GM12878 (cell line): ENCODE measurements around the gene HMCN2. TPM values are rescaled to one million over a fixed set of nuclear protein-coding genes. Genes with fewer than 3 reads are reported as not detected.

Experiments
- ATAC-seq: fragments of 200-7000 bp; cut with Tn5 transposase; 3 replicates; pipeline ENCODE4 v1.9.1; 2020; ENCODE audit warnings: mild to moderate bottlenecking, moderate library complexity
- BruUV-seq: library from RNA; stranded (reverse); fragments of 400-500 nt; replicated peaks from 2 replicates; lab custom pipeline; 2021; lab: Mats Ljungman, UMichigan
- CTCF ChIA-PET: fragments of 300-600 bp; sonication (Branson Sonifier 250); formaldehyde crosslinking; extraction: SDS; loops from one replicate; lab custom pipeline; 2021; ENCODE audit warnings: inconsistent platforms; lab: Yijun Ruan, JAX
- POLR2A ChIA-PET: fragments of 350-600 bp; formaldehyde crosslinking; extraction: SDS; loops from one replicate; lab custom pipeline; 2021; ENCODE audit warnings: inconsistent platforms; lab: Charles Lee
- RAD21 ChIA-PET: fragments of 300-600 bp; sonication (Branson Sonifier 250); formaldehyde crosslinking; loops from one replicate; lab custom pipeline; 2023; ENCODE audit warnings: antibody characterized with exemption; ENCODE audit not compliant: unreplicated experiment; lab: Charles Lee
- SMC1A ChIA-PET: fragments of 300-600 bp; sonication (Branson Sonifier 250); formaldehyde crosslinking; loops from one replicate; lab custom pipeline; 2023; ENCODE audit not compliant: unreplicated experiment, uncharacterized antibody; lab: Charles Lee
- DNase-seq: peaks from one replicate; pipeline ENCODE4 v3.0.0-alpha.2; 2011; ENCODE audit warnings: low read depth, low spot score
- FAIRE-seq: peaks from 3 replicates; lab custom pipeline; 2011; peaks lifted over from hg19 to GRCh38; lab: Jason Lieb, UNC
- H2AFZ ChIP-seq: 2 replicates; pipeline ENCODE4 v1.6.0; 2011; ENCODE audit warnings: low read depth, low read length, control low read depth; ENCODE audit not compliant: control insufficient read depth
- H3K27ac ChIP-seq: 2 replicates; pipeline ENCODE4 v1.5.1; 2011; ENCODE audit warnings: control low read depth; ENCODE audit not compliant: control insufficient read depth, insufficient read depth
- H3K27me3 ChIP-seq, 2 experiments: replicated peaks in 1 of 2; 2 replicates each; pipeline versions ENCODE4 v1.6.0 to v1.6.1; 2011; ENCODE audit warnings: low read length in 1 of 2; ENCODE audit not compliant: control insufficient read depth in 2 of 2, insufficient read depth in 2 of 2
- H3K36me3 ChIP-seq, 2 experiments: 2 replicates each; pipeline ENCODE4 v1.5.1; 2011; ENCODE audit warnings: low read length in 1 of 2; ENCODE audit not compliant: control insufficient read depth in 2 of 2, insufficient read depth in 2 of 2
- H3K4me1 ChIP-seq: 2 replicates; pipeline ENCODE4 v1.6.1; 2011; ENCODE audit warnings: mild to moderate bottlenecking, low read length, moderate library complexity, mixed read lengths; ENCODE audit not compliant: control insufficient read depth, insufficient read depth
- H3K4me2 ChIP-seq: 2 replicates; pipeline ENCODE4 v1.6.0; 2011; ENCODE audit warnings: control low read depth; ENCODE audit not compliant: control insufficient read depth, insufficient read depth
- H3K4me3 ChIP-seq: fragments of 200-600 bp; sonication (generic); 2 replicates; pipeline ENCODE4 v1.5.1; 2016
- H3K79me2 ChIP-seq: 2 replicates; pipeline ENCODE4 v1.6.0; 2011; ENCODE audit warnings: low read length; ENCODE audit not compliant: control insufficient read depth, insufficient read depth
- H3K9ac ChIP-seq: 2 replicates; pipeline ENCODE4 v1.8.0; 2011; ENCODE audit warnings: low read length, control low read depth, mixed read lengths; ENCODE audit not compliant: control insufficient read depth, insufficient read depth
- H3K9me3 ChIP-seq: replicated peaks from 3 replicates; pipeline ENCODE4 v1.5.1; 2011; ENCODE audit warnings: mild to moderate bottlenecking, low read length; ENCODE audit not compliant: control insufficient read depth, insufficient read depth
- H4K20me1 ChIP-seq: 2 replicates; pipeline ENCODE4 v1.6.0; 2011; ENCODE audit not compliant: control insufficient read depth, insufficient read depth
- BRCA1 ChIP-seq: IDR thresholded peaks from 2 replicates; pipeline ENCODE4 v1.6.1; 2011; ENCODE audit warnings: low read depth, low read length, improper control_type of control experiment
- EED ChIP-seq: sonication (generic); IDR thresholded peaks from 2 replicates; pipeline ENCODE4 v1.6.1; 2016; ENCODE audit warnings: antibody characterized with exemption, low read depth
- ELK1 ChIP-seq: IDR thresholded peaks from 2 replicates; pipeline ENCODE4 v1.6.1; 2012; ENCODE audit warnings: low read depth, low read length, improper control_type of control experiment
- FOXM1 ChIP-seq: IDR thresholded peaks from 2 replicates; pipeline ENCODE4 v1.6.1; 2012; ENCODE audit warnings: low read depth, mild to moderate bottlenecking, inconsistent platforms, low read length, moderate library complexity
- GABPA ChIP-seq: IDR thresholded peaks from 2 replicates; pipeline ENCODE4 v1.6.1; 2014; ENCODE audit warnings: antibody characterized with exemption, low read depth, mild to moderate bottlenecking, inconsistent platforms
- KAT2A ChIP-seq: conservative IDR thresholded peaks from 2 replicates; pipeline ENCODE4 v1.6.1; 2011; ENCODE audit warnings: low read depth, low read length; ENCODE audit not compliant: control insufficient read depth
- KLF5 ChIP-seq: fragments of 450-650 bp; IDR thresholded peaks from 2 replicates; pipeline ENCODE4 v1.6.1; 2014; ENCODE audit warnings: mild to moderate bottlenecking; ENCODE audit not compliant: partially characterized antibody
- MTA3 ChIP-seq: IDR thresholded peaks from 2 replicates; pipeline ENCODE4 v1.6.1; 2012; ENCODE audit warnings: low read length, inconsistent platforms, borderline replicate concordance
- NFIC ChIP-seq: IDR thresholded peaks from 2 replicates; pipeline ENCODE4 v1.6.1; 2012; ENCODE audit warnings: low read depth, mild to moderate bottlenecking, inconsistent platforms, low read length, moderate library complexity
- NR2C1 ChIP-seq: fragments of 450-650 bp; IDR thresholded peaks from 2 replicates; pipeline ENCODE4 v1.6.1; 2017; ENCODE audit warnings: antibody characterized with exemption, mild to moderate bottlenecking, moderate library complexity
- PAX5 ChIP-seq: IDR thresholded peaks from 2 replicates; pipeline ENCODE4 v1.6.1; 2011; ENCODE audit warnings: low read depth, low read length, borderline replicate concordance
- RB1 ChIP-seq: fragments of 450-650 bp; formaldehyde crosslinking; IDR thresholded peaks from 2 replicates; pipeline ENCODE4 v1.6.1; 2017; ENCODE audit warnings: mild to moderate bottlenecking, borderline replicate concordance
- ZBTB4 ChIP-seq: fragments of 450-650 bp; formaldehyde crosslinking; IDR thresholded peaks from 2 replicates; pipeline ENCODE4 v1.4.0; 2022; ENCODE audit warnings: mild to moderate bottlenecking, moderate library complexity
- ZBTB40 ChIP-seq: fragments of 450-650 bp; IDR thresholded peaks from 2 replicates; pipeline ENCODE4 v1.6.1; 2016; ENCODE audit warnings: mild to moderate bottlenecking, moderate library complexity, borderline replicate concordance
- ZNF217 ChIP-seq: fragments of 450-650 bp; IDR thresholded peaks from 2 replicates; pipeline ENCODE4 v1.6.1; 2017; ENCODE audit warnings: antibody characterized with exemption, mild to moderate bottlenecking
- ZNF24 ChIP-seq: fragments of 450-650 bp; IDR thresholded peaks from 2 replicates; pipeline ENCODE4 v1.6.1; 2017; ENCODE audit warnings: antibody characterized with exemption, mild to moderate bottlenecking
- WGBS: methylation state at CpG from one replicate; pipeline ENCODE4 v1.1.6; 2016; ENCODE audit warnings: low lambda C conversion rate; ENCODE audit not compliant: insufficient replicate concordance, insufficient coverage; ENCODE audit errors: missing lambda C conversion rate; 5-methylcytosine and 5-hydroxymethylcytosine counted together
- in situ Hi-C: fragments of 300-500 bp; cut with MboI; formaldehyde crosslinking; loops from 9 replicates; pipeline ENCODE4 v1.14.3; 2018; ENCODE audit warnings: mixed read lengths
- intact Hi-C: fragments of 100-400 bp; cut with micrococcal nuclease; formaldehyde crosslinking; loops from one replicate; pipeline ENCODE4 v1.14.2; 2022; ENCODE audit not compliant: unreplicated experiment
- polyA plus RNA-seq, 11 experiments: library from polyadenylated mRNA; depleted of rRNA in 4 of 11; unstranded in 6 of 11; stranded (reverse) in 5 of 11; fragments of >200 nt; fragmentation: Nextera tagmentation in 4 of 11; fragmentation: Illumina TruSeq in 1 of 11; extraction: Ambion mirVana in 4 of 11; extraction: Trizol in 1 of 11; gene quantifications; 1 replicate in 1 of 11; 2 replicates in 10 of 11; pipeline versions ENCODE4 v1.2.1 to v1.2.3, GENCODE V29; 2011 to 2016; ENCODE audit warnings: inconsistent platforms in 2 of 11, missing spikeins in 2 of 11, low read depth in 1 of 11
- total RNA-seq, 4 experiments: library from RNA; depleted of rRNA in 3 of 4; stranded (reverse); fragments of >200 nt in 3 of 4; fragmentation: Illumina TruSeq in 1 of 4; extraction: Trizol in 1 of 4; gene quantifications; 2 replicates each; pipeline versions ENCODE4 v1.2.1 to v1.2.3, GENCODE V29; 2013 to 2021

Gene HMCN2
- total and polyA plus RNA-seq, 10 of the 15 experiments (the other 5 are each of a cell fraction or from before 2014, with no cell fraction given), result 0.04 TPM; not detected in 9

- no peak for DNase-seq
- H3K36me3 ChIP-seq, result no peaks in the 10 kb centered on the region
- in situ Hi-C loops, result no loop called here
- no peak overlapping the region for H3K27ac ChIP-seq
- no peaks in the 10 kb centered on the region for H3K9me3 ChIP-seq
- no peaks in the 10 kb centered on the region for H3K79me2 ChIP-seq
- intact Hi-C loops, result no loop called here
- SMC1A ChIA-PET, result no interaction called here
- H3K27me3 ChIP-seq, result no peaks in the 10 kb centered on the region
- POLR2A ChIA-PET, result no interaction called here
- RAD21 ChIA-PET, result no interaction called here
- H2AFZ ChIP-seq, result no peak overlapping the region
- peaks cover 8% of the 10 kb centered on the region for H3K4me1 ChIP-seq
- no peak overlapping the region for H3K9ac ChIP-seq
- no peak overlapping the region for H3K4me3 ChIP-seq
- ATAC-seq, result no peak
- CTCF ChIA-PET, result no interaction called here
- no peak for FAIRE-seq
- H3K4me2 ChIP-seq, result no peak overlapping the region
- no peaks in the 10 kb centered on the region for H4K20me1 ChIP-seq
- 50% methylated on average over 7 of the region's 9 CpGs for WGBS
- BruUV-seq, result no TSS peak
- TF ChIP-seq FOXM1 (no peak), NR2C1 (no peak), ZNF217 (no peak), KLF5 (no peak), GABPA (no peak), EED (no peak), ZNF24 (no peak), NFIC (no peak), PAX5 (no peak), ZBTB40 (no peak), RB1 (no peak), ELK1 (no peak), KAT2A (no peak), MTA3 (no peak), BRCA1 (no peak), ZBTB4 (CRISPR knock-in tag) (no peak)
Measured at GRCh38 chr9:130310456-130310855, 44.9 kb downstream of the HMCN2 start.
